LNCaP clone FGC (cell line): ENCODE results near the gene GAB4.

Experiments
- DNase-seq: peaks from one replicate; pipeline ENCODE4 v3.0.0-alpha.2; 2011; ENCODE audit warnings: low read depth
- H3K4me3 ChIP-seq: 2 replicates; pipeline ENCODE4 v1.5.1; 2011; ENCODE audit warnings: mild to moderate bottlenecking, low read depth, low read length, control low read depth
- CTCF ChIP-seq: IDR thresholded peaks from 2 replicates; pipeline ENCODE4 v1.5.1; 2012; ENCODE audit warnings: mild to moderate bottlenecking; ENCODE audit not compliant: control insufficient read depth, insufficient read depth; ENCODE audit errors: extremely low read depth

The GAB4 gene

GRCh38 chr22:16935209-16935608, 72.8 kb downstream of the GAB4 start:
- no peak for DNase-seq
- H3K4me3 ChIP-seq, result no peak overlapping the region
- no peak for TF ChIP-seq CTCF

DNA sequence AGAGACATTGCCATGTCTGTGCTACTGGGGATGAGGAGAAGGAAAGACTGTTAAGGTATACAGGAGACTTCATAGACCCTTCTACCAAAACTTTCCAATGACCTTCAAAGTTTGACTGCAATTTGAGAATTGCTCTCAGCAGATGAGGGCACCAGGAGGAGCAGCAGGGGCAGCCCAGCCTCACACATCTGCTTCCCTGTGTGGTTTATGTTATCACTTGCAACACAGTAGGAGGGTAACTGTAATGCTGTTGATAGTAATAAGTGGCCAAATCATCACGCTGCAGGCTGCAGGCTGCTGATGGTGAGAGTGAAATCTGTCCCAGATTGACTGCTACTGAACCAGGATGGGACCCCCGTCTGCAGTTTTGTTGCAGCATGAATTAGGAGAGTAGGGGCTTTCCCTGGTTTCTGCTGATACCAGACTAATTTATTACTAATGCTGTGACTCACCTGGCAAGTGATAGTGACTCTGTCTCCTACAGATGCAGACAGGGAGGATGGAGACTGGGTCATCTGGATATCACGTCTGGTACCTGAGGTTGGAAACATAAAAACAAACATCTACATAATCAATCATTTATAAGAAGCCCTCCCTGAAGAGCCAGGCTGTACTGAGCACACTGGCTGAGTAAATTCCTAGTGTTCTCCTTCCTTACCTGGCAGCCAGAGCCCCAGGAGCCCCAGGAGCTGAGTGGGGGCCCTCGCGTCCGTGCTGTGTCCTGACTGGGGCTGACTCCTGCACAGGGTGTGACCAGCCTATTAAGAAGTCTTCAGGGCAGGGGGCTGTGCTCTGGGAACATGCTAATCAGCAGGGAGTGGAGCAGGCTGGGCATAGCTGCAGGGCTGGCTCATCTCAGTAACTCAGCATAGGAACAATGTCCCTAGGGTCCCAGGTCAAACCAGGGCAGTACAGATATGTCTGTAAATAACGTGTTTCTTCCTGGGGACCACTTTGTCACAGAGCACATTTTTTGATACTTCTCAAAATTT, 74.4 kb downstream of the GAB4 start:
- no peak for TF ChIP-seq CTCF
- no peak overlapping the region for H3K4me3 ChIP-seq
- no peak for DNase-seq

DNA sequence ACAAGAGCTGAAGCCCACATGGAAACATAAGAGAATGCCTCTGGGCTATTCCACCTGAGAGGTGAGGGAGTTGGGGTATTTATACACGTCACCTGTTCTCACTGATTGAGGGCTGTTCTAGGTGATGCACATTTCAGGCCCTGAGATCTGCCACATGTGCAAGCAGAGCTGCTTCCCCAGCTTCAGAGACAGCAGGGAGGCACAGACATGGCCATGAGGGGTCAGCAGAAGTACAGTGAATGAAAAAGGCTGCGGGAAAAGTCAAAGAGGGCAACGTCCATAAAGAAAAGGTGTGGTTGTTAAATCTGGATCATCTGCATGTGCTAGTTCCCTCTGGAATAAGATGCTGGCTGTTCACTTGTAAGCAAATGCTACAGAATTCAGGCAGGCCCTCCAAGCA, 75.4 kb downstream of the GAB4 start:
- no peak for DNase-seq
- TF ChIP-seq CTCF, result peak; percentile 46
- H3K4me3 ChIP-seq, result no peak overlapping the region

- no peak for DNase-seq
- no peak for TF ChIP-seq CTCF
- H3K4me3 ChIP-seq, result no peak overlapping the region
Measured at GRCh38 chr22:16925407-16925966, 82.5 kb downstream of the GAB4 start.

DNA sequence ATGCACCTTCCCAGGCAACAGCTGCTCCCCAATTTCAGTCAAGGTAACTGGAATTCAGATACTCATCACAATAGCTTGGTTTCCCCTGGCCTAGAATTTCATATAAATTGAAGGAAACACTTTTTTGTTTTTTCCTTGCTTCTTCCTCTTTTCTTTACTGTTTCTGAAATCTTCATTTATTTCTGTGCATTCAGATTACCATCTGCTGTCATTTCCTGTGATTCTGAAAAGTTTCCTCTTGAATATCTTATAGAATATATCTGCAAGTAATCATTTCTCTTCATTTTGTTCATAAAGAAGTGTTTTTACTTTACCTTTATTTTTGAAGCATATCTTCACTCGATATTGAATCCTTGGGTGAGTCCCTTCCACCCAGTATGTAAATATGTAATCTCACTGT, 85.3 kb downstream of the GAB4 start:
- DNase-seq, result no peak
- no peak overlapping the region for H3K4me3 ChIP-seq
- TF ChIP-seq CTCF, result no peak

- H3K4me3 ChIP-seq, result no peak overlapping the region
- no peak for DNase-seq
- TF ChIP-seq CTCF, result no peak
Measured at GRCh38 chr22:16922076-16922475, 85.9 kb downstream of the GAB4 start.
